Testis (tissue), 3 donors: ENCODE measurements around the gene UPK3A. TPM values are rescaled to one million over a fixed set of nuclear protein-coding genes. Genes with fewer than 3 reads are reported as not detected.

Source experiments
- DNase-seq: peaks from one replicate; pipeline ENCODE4 v3.0.0-alpha.2; 2019
- H3K27ac ChIP-seq, 2 donors: fragments of 200-600 bp; sonication (generic); one replicate each; pipeline ENCODE4 v1.5.1; 2019
- H3K27me3 ChIP-seq: fragments of 200-600 bp; sonication (generic); one replicate; pipeline ENCODE4 v1.5.1; 2019
- H3K36me3 ChIP-seq: fragments of 200-600 bp; sonication (generic); one replicate; pipeline ENCODE4 v1.5.1; 2017; ENCODE audit warnings: low read depth; ENCODE audit errors: missing control alignments
- H3K4me1 ChIP-seq: fragments of 200-600 bp; sonication (generic); one replicate; pipeline ENCODE4 v1.5.1; 2019
- H3K4me3 ChIP-seq, 2 donors: fragments of 200-600 bp; sonication (generic); one replicate each; pipeline ENCODE4 v1.5.1; 2017 to 2019
- H3K9me3 ChIP-seq: fragments of 200-600 bp; sonication (generic); one replicate; pipeline ENCODE4 v1.5.1; 2017
- POLR2A ChIP-seq: fragments of 450-650 bp; IDR thresholded peaks from one replicate; pipeline ENCODE4 v1.6.1; 2017; ENCODE audit warnings: antibody characterized with exemption, mild to moderate bottlenecking, moderate library complexity
- WGBS, 2 donors: methylation state at CpG; one replicate each; pipeline ENCODE4 v1.1.5; 2018; 5-methylcytosine and 5-hydroxymethylcytosine counted together
- intact Hi-C: fragments of 100-400 bp; cut with DNase I; formaldehyde crosslinking; loops from one replicate; pipeline ENCODE4 v1.15.1; 2023; ENCODE audit warnings: low total_unique reads
- polyA plus RNA-seq: library from polyadenylated mRNA; stranded (reverse); fragments of 350-450 nt; fragmentation: Illumina TruSeq; extraction: RNeasy Lipid Tissue Mini Kit (QIAGEN cat#74804); gene quantifications from one replicate; pipeline ENCODE4 v1.2.3, GENCODE V29; 2014; ENCODE audit warnings: low read depth, low replicate concordance; ENCODE audit not compliant: insufficient read depth
- total RNA-seq, 2 donors: library from RNA; depleted of rRNA; stranded (reverse); fragments of >200 nt; gene quantifications; one replicate each; pipeline ENCODE4 v1.2.3, GENCODE V29; 2016
- TF ChIP-seq, protein P1 (sequence below), 3 experiments: fragments of 450-650 bp in 2 of 3; fragments of 200-600 bp in 1 of 3; sonication (generic) in 1 of 3; IDR thresholded peaks; one replicate each; pipeline ENCODE4 v1.5.1; 2016 to 2019; ENCODE audit warnings: antibody characterized with exemption in 3 of 3, mild to moderate bottlenecking in 2 of 3, moderate library complexity in 1 of 3

Gene UPK3A
- total and polyA plus RNA-seq, 3 donors from 2014 or later: not detected

DNA sequence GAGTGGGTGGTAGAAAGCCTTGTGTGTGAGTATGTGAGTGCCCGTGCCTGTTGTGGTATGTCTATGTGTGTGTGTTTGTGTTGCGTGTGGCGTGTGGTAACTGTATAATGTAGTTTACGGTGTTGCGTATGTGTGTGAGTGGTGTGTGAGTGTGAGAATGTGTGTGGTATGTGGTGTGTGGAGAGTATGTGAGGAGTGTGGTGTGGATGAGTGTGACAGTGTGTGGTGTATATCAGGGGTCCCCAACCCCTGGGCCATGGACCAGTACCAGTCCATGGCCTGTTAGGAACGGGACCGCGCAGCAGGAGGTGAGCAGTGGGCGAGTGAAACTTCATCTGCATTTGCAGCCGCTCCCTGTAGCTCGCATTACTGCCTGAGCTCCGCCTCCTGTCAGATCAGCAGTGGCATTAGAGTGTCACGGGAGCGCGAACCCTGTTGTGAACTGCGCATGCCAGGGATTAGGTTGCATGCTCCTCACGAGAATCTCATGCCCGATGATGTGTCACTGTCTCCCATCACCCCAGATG is 5.7 kb downstream of the UPK3A start:
- no peak overlapping the region for H3K27ac ChIP-seq
- H3K4me1 ChIP-seq: no peaks in the 10 kb centered on the region
- 59 to 69% methylated on average over 18 of the region's 18 CpGs for WGBS, 2 donors
- DNase-seq: no peak
- no peaks in the 10 kb centered on the region for H3K27me3 ChIP-seq
- no peaks in the 10 kb centered on the region for H3K9me3 ChIP-seq
- intact Hi-C loops: no loop called here
- H3K4me3 ChIP-seq: no peak overlapping the region
- H3K36me3 ChIP-seq: no peaks in the 10 kb centered on the region
- TF ChIP-seq, protein P1, sequence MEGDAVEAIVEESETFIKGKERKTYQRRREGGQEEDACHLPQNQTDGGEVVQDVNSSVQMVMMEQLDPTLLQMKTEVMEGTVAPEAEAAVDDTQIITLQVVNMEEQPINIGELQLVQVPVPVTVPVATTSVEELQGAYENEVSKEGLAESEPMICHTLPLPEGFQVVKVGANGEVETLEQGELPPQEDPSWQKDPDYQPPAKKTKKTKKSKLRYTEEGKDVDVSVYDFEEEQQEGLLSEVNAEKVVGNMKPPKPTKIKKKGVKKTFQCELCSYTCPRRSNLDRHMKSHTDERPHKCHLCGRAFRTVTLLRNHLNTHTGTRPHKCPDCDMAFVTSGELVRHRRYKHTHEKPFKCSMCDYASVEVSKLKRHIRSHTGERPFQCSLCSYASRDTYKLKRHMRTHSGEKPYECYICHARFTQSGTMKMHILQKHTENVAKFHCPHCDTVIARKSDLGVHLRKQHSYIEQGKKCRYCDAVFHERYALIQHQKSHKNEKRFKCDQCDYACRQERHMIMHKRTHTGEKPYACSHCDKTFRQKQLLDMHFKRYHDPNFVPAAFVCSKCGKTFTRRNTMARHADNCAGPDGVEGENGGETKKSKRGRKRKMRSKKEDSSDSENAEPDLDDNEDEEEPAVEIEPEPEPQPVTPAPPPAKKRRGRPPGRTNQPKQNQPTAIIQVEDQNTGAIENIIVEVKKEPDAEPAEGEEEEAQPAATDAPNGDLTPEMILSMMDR (IDR thresholded peaks at IDR 0.05): no peak
- no peak for TF ChIP-seq POLR2A

DNA sequence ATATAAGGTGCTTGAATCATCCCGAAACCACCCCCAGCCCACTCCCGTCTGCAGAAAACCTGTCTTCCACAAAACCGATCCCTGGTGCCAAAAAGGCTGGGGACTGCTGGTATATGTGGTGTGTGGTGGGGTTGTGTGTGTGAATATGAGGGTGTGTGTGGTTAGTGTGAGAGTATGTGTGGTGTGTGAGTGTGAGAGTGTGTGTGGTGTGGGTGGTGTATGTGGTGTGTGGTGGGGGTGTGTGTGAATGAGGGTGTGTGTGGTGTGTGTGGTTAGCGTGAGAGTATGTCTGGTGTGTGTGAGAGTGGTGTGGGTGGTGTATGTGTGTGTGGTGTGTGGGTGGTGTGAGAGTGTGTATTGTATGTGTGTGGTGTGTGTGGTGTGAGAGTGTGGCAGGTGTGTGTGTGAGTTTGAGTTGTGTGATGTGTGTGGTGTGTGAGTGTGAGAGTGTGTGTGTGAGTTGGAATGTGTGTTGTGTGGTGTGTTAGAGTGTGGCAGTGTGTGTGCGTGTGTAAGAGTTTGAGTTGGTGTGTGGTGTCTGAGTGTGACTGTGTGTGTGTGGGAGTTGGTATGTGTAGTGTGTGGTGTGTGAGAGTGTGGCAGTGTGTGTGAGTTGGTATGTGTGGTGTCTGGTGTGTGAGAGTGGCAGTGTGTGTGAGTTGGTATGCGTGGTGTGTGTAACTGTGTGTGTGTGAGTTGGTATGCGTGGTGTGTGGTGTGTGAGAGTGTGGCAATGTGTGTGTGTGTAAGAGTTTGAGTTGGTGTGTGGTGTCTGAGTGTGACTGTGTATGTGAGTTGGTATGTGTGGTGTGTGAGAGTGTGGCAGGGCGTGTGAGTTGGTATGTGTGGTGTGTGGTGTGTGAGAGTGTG is 6.5 kb downstream of the UPK3A start:
- Histone ChIP-seq H3K4me3 (no peak overlapping the region), H3K36me3 (no peaks in the 10 kb centered on the region), H3K4me1 (no peaks in the 10 kb centered on the region), H3K27me3 (no peaks in the 10 kb centered on the region), H3K27ac (no peak overlapping the region), H3K9me3 (no peaks in the 10 kb centered on the region)
- WGBS, 2 donors: 89% methylated on average over 8 of the region's 8 CpGs
- DNase-seq: no peak
- TF ChIP-seq, protein P1 (IDR thresholded peaks at IDR 0.05): no peak
- TF ChIP-seq POLR2A: no peak
- intact Hi-C loops: no loop called here

DNA sequence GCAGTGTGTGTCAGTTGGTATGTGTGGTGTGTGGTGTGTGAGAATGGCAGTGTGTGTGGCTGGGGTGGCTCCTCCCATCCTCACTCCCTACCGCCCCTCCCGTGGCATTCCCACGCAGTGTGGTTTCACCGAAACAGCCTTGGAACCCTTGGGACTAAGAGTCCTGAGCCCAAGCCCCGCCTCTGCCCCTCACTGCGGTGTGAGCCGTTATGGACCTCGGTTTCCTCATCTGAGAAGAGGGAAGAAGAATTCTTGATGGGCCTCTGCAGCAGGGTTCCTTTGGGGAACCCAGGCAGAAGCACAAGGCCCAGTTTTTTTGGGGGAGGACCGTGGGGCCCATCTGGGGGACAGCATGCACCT is 7.2 kb downstream of the UPK3A start:
- intact Hi-C loops: no loop called here
- Histone ChIP-seq H3K4me3 (no peak overlapping the region), H3K9me3 (no peaks in the 10 kb centered on the region), H3K27ac (no peak overlapping the region), H3K36me3 (no peaks in the 10 kb centered on the region), H3K4me1 (no peaks in the 10 kb centered on the region), H3K27me3 (no peaks in the 10 kb centered on the region)
- WGBS, 2 donors: 74 to 85% methylated on average over 8 to 9 of the region's 9 CpGs
- no peak for TF ChIP-seq POLR2A
- TF ChIP-seq, protein P1 (IDR thresholded peaks at IDR 0.05): no peak
- no peak for DNase-seq

DNA sequence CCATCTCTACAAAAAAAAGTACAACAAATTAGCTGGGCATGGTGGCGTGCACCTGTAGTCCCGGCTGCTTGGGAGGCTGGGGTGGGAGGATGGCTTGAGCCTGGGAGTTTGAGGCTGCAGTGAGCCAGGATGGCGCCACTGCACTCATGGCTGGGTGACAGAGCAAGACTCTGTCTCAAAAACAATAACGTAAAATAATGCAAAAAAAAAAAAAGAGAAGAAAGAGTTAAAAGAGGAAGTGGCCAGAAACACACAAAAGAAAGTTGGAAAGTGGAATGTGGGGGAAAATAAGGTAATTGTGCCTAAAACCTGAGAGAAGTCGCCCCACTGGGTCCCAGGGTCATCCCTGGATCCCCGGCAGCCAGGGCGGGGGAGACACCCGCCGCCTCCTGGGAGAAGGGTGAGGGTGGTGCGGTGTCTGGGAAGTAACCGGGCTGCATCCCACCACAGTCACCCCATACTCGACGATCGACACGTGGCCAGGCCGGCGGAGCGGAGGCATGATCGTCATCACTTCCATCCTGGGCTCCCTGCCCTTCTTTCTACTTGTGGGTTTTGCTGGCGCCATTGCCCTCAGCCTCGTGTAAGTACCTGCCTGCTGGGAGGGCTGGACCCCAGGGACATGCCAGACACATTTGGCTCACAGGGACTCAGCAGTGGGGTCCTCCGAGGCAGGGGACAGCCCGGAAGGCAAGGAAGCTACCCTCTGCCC is 8.1 kb downstream of the UPK3A start:
- no peak for DNase-seq
- H3K27ac ChIP-seq: no peak overlapping the region
- intact Hi-C loops: no loop called here
- H3K9me3 ChIP-seq: no peaks in the 10 kb centered on the region
- 63 to 85% methylated on average over 21 to 23 of the region's 23 CpGs for WGBS, 2 donors
- no peaks in the 10 kb centered on the region for H3K36me3 ChIP-seq
- H3K27me3 ChIP-seq: no peaks in the 10 kb centered on the region
- H3K4me3 ChIP-seq: no peak overlapping the region
- TF ChIP-seq POLR2A: no peak
- TF ChIP-seq, protein P1 (IDR thresholded peaks at IDR 0.05): no peak
- no peaks in the 10 kb centered on the region for H3K4me1 ChIP-seq
